Right ventricle myocardium superior (tissue), 1 donor: ENCODE measurements around the gene FAM72D. TPM values are rescaled to one million over a fixed set of nuclear protein-coding genes. Genes with fewer than 3 reads are reported as not detected.
"Not testable (repeated sequence)": the region's sequence is repeated elsewhere in the genome, so short reads cannot be mapped to it uniquely, and the experiment has no call there.

Experiments used
- ATAC-seq: fragments of 200-7000 bp; cut with Tn5 transposase; one replicate; pipeline ENCODE4 v1.9.1; 2020; ENCODE audit warnings: mild to moderate bottlenecking; ENCODE audit not compliant: poor library complexity
- DNase-seq: peaks from one replicate; pipeline ENCODE4 v3.0.0-alpha.2; 2020
- intact Hi-C: fragments of 100-400 bp; cut with DNase I; formaldehyde crosslinking; loops from one replicate; pipeline ENCODE4 v1.11.2; 2022
- long read RNA-seq: library from polyadenylated mRNA; unstranded; transcript quantifications from one replicate; pipeline ENCODE4 v2.0.0, GENCODE V29; 2021
- total RNA-seq: library from RNA; stranded (reverse); fragmentation: NEBNext Ultra II Directional; extraction: Animal tissue kit (Norgen Biotek cat#: 25700); gene quantifications from one replicate; pipeline ENCODE4 v1.2.1, GENCODE V29; 2021
- donor health status: DM: no; HTN: yes; CAD: no; lungs with severe emphysema.

Gene FAM72D
- total RNA-seq, result 0.32 TPM
- long read RNA-seq, result 0 reads

DNA sequence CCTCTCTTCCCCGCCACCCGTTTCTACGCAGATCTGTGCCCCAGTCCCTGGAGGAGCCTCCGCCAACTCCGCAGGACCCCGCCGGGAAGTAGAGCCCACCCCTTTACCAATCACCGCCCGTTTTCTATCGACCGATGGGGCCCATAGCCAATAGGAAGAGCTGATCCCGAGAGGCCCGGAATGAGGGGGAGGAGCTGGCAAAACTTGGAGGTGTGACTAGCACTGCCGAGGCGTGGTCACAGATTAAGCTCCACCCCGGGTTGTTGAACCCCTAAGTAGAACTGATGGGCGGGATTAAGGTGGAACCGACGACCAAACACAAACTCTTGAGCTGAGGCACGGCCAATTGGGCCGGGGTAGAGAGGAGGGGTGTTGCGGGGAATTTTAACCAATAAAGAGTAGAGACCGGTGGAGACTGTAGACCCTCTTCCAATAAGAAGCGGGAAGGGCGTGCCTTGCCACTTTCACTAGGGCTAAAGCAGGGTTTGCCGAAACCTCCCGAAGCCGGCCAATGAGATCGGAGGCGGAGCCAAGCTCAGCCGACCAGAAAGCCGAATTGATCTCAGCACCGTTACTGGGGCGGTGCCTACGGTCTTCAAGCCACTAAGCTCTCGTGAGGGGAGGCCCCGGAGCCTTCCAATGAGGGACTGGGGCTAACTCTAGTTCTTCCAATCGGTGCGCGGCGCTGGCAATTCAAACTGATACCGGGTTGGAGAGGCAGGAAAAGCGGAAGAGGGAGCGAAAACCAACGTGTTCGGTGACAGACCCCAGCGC, at the start of gene FAM72D, which contains the start of gene SRGAP2B:
Gene FAM72D, plus strand, starts transcription at position 691 of the 774 bp plus-strand sequence. CDS start 874 bp downstream, outside the sequence.
Gene SRGAP2B, minus strand, starts transcription at position 45 of the 774 bp plus-strand sequence. CDS start 2,427 bp downstream, outside the sequence.
- DNase-seq, intact Hi-C loops: not testable (repeated sequence)
- peak; percentile 89 for ATAC-seq

DNA sequence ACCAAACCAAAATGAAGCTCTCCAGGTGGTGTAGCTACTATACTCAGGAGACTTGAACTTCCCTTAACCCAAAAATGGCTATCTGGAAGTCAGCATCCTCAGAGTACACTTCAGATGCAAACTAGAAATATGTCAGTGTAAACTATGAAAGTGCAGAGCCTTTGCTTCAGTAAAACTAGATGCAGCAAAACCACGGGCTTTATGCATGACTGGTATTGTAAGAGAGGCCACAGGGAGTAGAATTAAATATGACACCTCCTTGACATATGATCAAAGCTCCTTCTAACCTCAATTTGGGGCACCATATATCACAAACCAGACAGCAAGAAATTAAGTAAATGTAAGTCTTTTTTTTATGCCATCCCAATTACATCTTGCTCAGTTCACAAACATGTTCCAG, 48.2 kb upstream of the FAM72D start:
- DNase-seq, ATAC-seq, intact Hi-C loops: not testable (repeated sequence)

DNA sequence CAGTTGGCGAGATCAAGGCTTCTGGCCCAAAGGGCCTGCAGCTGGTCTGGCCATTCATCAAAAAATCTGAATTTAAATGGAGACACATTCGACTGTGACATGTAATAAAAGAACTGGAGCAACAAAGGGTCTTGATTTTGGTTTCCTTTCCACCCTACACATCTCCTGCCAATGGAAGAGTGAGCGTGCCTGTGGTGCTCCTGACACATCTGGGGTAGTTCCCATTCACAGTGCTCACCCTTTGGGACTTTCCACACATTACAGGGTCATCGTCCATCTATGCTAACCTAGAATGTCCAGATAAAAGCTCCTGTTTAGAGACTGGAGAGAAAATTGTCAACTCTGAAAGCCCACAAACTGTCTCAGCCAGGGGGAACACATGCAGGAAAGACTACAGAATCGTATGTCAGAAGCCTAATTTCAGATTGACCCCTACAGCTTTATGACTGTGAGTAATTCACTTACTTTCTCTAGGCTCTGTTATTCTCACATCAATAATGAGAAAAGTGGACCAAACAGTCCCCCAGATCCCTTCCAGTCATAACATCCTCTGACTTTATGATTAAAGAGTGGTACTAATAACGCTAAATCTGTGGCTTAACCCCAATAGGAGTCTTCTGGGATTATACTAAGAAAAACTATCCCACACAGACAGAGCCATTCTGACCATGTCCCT, 47.5 kb upstream of the FAM72D start:
- ATAC-seq, intact Hi-C loops, DNase-seq: not testable (repeated sequence)

DNA sequence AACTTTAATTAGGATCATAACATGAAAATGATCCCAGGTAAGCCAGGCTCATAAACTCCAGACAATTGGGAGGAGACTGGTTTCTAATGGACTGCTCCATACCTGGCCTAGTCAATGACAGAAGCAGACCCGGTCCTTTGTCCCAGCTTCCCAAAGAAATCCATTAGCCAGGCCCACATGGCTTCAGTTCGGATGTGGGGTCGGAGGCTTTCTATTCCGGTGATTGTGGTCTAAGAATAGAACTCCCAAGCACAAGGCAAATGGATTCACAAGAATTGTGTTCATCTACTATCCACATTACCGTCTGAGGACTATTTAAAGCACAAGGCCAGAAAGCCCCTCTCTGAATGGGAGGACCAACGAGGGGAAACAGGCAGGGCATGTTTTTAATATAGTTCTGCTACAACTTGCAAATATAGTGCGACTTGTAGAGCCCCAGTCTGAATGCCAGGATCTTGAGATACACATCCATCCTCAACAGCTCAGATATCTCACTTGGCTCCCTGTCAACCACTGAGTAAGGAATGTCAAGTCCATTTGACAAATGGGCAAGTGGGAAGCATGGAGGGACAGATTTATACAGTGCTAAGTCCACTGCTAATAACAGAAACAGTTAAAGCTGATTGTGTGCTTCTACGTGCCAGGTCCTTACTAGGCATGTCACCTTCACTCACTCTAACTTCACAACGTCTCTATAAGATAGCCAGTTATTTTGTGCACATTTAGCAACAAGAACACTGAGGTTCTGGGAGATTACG, 43.6 kb upstream of the FAM72D start:
- intact Hi-C loops, DNase-seq: not testable (repeated sequence)
- peak; percentile 61 for ATAC-seq

DNA sequence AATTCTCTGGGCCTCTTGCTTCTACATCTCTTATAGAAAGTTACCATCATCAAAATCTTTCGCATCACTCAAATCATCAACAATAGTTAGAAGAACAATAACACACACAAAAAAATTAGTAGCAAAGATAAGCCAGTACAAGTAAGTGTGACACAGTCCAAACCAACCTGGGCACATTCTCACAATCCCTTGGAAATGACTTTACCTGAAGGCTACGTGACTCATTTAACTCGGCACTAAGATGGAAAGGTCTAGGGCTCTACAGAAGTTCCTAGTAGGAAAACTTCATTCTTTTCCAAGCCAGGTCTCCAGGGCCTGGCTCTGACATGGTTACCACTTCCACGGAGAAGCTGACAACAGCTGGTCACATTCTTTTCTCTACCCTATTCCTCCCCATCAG, 42.3 kb upstream of the FAM72D start:
- intact Hi-C loops, DNase-seq, ATAC-seq: not testable (repeated sequence)

DNA sequence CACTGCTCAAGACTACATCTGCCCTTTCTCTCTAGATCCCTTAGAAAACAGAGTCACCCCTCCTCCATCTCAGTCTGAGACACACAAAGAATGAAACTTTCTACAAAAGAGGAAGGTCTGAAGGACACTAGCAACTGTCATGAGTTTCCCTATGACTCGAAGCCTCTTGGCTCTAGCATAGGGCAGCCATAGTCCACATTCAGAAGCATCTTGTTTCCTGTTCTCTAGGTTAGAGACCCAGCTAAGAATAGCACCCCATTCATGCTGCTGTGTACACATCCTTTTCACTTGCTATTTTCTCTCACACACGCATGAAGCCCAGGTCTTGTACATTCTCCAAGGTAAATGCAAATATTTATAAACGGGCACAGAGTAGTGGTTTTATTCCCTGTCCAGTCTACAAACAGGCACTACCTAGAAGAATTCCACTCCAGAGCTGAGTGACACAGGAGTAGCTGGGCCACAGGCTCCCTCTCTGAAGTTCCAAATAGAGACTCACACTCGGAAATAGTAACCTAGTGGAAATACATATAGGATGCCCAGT, 40.5 kb upstream of the FAM72D start:
- DNase-seq, intact Hi-C loops: not testable (repeated sequence)
- ATAC-seq, result peak; percentile 78

DNA sequence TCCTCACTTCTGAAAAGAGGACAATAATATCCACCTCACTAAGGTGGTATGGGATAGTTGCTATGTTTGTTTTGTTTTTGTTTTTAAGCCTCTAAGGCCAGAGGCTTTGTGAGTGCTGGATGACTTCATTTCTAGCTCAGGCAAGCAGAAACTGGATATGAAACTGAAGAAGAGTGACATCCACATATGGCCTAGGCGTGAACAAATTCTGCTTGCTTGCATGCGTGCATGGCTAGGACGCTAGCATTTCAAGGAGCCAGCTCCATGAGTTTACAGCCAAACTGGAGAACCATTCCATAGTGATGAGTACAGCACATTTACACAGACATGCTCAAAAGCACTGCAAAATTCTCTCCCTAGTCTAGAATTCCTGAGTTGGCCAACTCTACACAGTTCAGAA, 37.6 kb upstream of the FAM72D start:
- ATAC-seq, result peak; percentile 44
- intact Hi-C loops, DNase-seq: not testable (repeated sequence)

DNA sequence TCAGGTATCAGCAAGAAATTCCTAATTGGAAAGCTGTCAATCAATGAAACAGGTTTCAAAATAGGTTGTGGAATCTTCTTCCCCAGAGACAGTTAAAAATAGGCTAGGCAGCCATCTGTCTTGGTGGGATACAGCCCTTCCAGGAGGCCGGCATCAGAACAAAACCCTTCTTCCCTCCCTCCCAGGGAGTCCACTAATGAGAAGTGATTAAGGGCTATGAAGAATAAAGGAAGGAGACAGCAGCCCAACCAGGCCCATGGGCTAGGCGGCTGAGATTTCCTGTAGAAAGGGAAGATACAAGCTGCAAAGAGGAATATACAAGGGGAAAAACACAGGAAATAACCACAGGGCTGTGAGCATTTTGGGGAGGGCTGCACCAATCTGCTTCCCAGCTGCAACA, 32.5 kb upstream of the FAM72D start:
- DNase-seq, ATAC-seq, intact Hi-C loops: not testable (repeated sequence)

DNA sequence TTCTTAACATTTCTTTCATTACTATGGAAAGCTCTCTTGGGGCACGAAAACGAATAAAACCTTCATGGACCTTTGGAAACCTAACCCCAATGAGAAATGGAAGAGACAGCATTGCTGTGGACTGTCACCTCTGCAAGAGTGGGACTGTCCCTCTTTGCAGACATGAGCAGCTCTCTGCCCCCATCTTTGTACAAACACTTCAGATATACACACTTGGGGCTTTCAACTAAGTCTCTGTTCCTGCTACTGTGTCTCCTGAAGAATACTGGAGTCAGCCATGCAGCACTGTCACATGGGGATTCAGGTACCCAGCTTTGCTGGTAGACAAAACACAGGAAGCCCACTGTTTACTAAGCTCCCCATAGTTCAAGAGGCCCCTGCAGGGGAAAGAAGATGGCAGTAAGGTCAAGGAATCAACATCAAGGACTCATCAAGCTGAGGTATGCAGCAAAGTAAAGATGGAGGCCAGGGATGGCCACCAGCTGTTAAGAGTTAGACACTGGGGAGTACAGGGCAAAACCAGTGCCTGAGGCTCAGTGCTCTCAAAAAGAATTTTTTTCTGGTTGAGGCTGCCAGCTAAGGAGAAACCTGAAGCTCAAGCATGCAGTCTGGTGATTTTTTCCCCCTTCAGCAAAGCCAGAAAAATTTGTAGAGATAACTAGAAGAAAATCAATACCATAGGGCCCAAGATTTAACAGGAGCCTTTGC, 31.7 kb upstream of the FAM72D start:
- DNase-seq, ATAC-seq, intact Hi-C loops: not testable (repeated sequence)

DNA sequence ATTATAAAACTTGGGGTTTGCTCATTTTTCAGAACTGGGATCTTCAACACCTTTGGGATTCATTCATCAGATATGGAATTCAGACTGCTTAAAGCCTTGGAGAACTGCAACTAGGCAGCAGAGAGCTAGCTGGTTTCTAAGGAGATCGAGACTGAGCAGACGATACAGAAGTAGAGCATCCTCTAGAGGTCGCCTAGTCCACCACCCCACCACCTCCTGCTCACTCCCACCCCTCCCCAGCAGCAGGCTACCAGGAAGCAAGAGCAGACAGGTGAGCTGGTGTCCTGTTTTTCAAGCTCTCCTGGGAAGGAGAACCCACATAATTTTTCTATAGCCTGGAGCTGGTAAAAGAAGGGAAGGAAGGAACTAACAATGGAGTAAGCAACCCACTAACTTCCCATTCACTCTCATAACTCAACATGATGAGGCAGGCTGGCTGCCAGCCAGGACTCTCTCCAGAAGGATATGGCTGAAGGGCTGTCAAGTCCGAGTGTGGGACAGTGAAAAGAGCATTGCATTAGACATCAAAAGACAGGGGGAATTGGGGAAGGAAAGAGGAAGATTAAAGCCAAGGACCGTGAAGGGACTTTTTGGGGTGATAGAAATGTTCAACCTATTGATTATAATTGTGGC, 30.5 kb upstream of the FAM72D start:
- ATAC-seq, result peak; percentile 88
- DNase-seq, intact Hi-C loops: not testable (repeated sequence)

DNA sequence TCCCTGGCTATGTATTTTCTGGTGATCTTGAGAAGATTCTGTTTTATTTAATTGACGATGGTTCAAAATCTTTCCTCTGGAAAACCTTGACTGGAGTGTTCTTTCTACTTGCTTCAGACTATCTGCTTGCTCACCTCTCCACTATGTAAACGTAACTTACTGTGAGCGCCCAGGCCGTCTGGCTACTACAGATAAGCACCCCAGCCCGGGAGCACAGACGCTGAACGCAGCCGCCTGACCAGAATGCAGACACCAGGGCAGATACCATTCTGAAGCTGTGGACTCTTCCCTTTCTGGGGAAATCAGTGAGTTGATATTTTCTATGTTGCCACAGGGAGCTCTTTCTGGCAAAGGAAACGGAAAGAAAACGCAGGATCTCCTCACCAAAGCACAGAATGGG, 29.3 kb upstream of the FAM72D start:
- DNase-seq, intact Hi-C loops, ATAC-seq: not testable (repeated sequence)

DNA sequence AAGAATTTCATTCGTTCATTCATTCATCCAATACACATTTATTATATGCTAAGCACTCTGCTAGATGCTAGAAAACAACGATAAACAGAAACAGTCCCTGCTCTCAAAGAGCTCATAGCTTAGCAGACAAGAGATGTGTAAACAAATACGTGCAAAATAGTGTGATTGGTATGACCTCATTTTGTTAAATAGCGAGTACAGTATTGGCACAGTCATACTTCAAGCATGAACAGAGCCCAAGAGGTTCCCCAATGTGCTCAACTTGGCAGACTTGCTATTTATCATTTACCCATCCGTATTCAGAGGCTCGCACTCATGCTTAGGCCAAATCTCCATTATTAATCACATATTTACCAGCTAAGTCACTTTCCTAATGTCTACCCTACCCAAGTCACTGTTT, 24.2 kb upstream of the FAM72D start:
- ATAC-seq, DNase-seq, intact Hi-C loops: not testable (repeated sequence)

DNA sequence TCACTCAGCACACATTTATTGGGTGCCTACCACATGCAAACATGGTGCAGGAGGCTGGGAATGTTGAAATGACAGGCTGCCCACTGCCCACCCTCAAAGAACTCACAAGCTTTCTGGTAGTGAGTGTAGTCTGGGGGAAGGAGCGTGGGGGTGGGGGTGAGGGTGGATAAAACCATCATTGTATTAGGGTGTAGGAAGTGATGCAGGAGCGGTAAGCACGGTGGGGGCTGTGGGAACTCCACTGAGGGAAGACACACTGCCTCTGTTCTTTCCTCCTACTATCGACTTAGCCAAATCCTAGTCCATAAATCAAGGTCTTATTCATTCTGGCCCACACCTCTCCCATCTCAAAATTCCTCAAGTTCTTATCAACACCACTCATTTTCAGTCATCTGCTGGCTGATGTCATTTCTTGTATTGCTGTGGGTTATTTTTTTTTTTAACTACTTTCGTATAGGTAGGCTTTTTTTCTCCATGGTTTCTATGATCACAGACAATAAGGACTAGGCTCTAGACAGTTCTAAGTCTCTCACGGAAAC, 21.7 kb upstream of the FAM72D start:
- ATAC-seq, intact Hi-C loops, DNase-seq: not testable (repeated sequence)

DNA sequence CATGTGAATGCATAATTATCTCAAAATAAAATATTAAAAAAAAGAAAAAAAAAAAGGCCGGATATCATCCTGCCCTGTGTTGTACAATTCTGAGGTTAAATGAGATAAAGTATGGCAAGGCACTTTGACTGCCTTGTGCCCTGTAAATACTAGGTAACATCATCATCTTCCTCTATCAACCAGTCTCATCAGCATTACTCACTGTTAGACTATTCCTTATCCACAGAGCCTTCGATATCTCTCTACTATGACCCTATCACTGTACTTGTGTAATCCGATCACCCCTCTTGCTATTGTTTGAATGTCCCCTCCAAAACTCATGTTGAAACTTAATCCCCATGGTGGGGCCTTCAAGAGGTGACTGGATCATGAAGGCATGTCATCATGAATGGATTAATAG, 18.9 kb upstream of the FAM72D start:
- ATAC-seq, DNase-seq, intact Hi-C loops: not testable (repeated sequence)

DNA sequence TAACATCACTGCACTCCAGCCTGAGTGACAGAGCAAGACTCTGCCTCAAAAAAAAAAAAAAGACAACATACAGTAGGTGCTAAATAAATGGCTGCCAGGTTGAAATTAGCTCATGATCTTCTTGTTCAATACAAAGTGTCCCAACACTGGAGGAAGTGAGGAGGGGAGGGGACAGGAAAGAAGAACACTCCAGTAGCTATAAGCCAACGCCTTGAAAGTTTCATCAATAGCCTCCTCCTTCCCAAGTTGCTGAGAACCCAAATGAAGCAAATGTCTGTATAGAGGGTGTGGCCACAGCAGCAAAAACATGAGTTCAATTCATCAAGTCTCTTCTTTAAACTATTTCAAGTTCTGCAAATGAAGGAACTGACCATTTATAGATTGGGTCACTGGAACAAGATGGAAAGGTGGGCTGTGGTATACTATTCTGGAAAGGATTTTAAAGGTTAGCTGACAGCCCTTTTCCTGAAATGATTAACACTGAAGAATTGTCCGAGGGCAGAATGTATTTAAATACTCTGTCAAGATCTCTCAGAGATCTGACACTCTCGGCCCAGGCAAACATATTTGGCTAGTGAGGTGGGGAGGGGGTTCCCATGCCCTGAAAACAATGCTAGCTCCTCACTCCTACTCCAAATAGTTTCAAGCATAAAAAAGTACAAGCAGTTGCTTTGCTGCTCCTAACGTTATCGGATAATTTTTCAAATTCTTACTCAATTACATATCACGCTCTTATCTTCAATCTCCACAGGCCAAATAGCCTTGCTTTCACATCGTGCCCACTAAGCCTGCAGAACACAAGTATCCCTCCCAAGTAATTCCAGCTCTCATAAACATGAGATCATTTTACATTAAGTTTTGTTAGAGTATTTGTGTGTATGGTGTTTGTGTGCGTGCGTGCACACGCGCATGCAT, 17.6 kb upstream of the FAM72D start:
- DNase-seq, intact Hi-C loops: not testable (repeated sequence)
- ATAC-seq, result peak; percentile 78

DNA sequence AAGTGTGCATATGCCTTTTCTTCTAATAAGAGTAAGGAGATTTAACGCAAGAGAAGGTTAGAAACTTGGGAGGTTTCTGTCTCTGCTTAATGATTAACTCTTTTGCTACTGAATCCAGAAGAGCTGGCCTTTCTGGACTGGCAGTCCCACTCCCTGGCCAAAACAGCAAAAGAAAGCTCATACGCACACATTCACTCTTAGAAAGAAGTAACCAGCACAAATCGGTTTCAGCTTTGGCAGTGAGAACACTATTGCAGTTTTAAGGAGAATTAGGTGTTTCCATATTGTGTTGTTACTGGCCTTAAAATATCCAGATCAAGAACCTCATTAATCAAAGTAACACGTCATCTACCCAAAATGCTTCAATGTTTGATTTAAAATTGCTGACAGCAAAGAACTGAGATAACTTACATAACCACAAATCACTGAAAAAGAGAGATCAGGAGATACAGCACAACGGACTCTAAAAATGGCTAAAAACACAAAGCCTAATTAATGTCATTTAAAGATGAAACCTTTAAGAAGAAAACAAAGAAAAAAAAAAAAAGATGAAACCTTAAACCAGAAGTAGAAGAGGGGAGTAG, 16.9 kb upstream of the FAM72D start:
- DNase-seq, intact Hi-C loops, ATAC-seq: not testable (repeated sequence)
